ENCODE measurements around the gene ACADVL.

ACADVL gene

GRCh38 chr17:7217113-7217987, 2.4 kb upstream of the ACADVL start:
- peak; percentile 67 for DNase-seq

- no peak for DNase-seq
Measured at GRCh38 chr17:7218166-7218565, 1.6 kb upstream of the ACADVL start.

- no peak for DNase-seq
Measured at GRCh38 chr17:7218758-7219157, 980 bp upstream of the ACADVL start.

GRCh38 chr17:7219229-7219811, 418 bp upstream of the ACADVL start:
- DNase-seq: no peak

- DNase-seq: peak; percentile 43
Measured at GRCh38 chr17:7220593-7221277, 997 bp downstream of the ACADVL start.

- DNase-seq: no peak
Measured at GRCh38 chr17:7221278-7222092, 1.7 kb downstream of the ACADVL start.

GRCh38 chr17:7222093-7222971, 2.6 kb downstream of the ACADVL start:
- no peak for DNase-seq

GRCh38 chr17:7222972-7223292, 3.2 kb downstream of the ACADVL start:
- no peak for DNase-seq

- DNase-seq: no peak
Measured at GRCh38 chr17:7223375-7223774, 3.6 kb downstream of the ACADVL start.

- no peak for DNase-seq
Measured at GRCh38 chr17:7224110-7224509, 4.4 kb downstream of the ACADVL start.

GRCh38 chr17:7224661-7225111, 4.9 kb downstream of the ACADVL start:
- no peak for DNase-seq

GRCh38 chr17:7225711-7226331, 6.1 kb downstream of the ACADVL start:
- DNase-seq: no peak

GRCh38 chr17:7226721-7227710, 7.3 kb downstream of the ACADVL start:
- DNase-seq: no peak

- DNase-seq: no peak
Measured at GRCh38 chr17:7228920-7229319, 9.2 kb downstream of the ACADVL start.

- no peak for DNase-seq
Measured at GRCh38 chr17:7229504-7229903, 9.8 kb downstream of the ACADVL start.

- DNase-seq: no peak
Measured at GRCh38 chr17:7232114-7232513, 12.4 kb downstream of the ACADVL start.

GRCh38 chr17:7233701-7234082, 14.0 kb downstream of the ACADVL start:
- no peak for DNase-seq

GRCh38 chr17:7234083-7234951, 14.6 kb downstream of the ACADVL start, which contains the start of gene DVL2:
Gene DVL2 (minus strand): TSS chr17:7234517. CDS start chr17:7234262, 255 bp downstream.
- DNase-seq: peak; percentile 88
